Activated naive CD4-positive, alpha-beta T cell treated with anti-CD3 and anti-CD28 coated beads, Interleukin-2, amount 50 U/mL, for 16 hours (primary cell): ENCODE measurements around the gene CCNK.

Experiments
- DNase-seq: peaks from one replicate; pipeline ENCODE4 v3.0.0-alpha.2; 2020

CCNK gene

DNA sequence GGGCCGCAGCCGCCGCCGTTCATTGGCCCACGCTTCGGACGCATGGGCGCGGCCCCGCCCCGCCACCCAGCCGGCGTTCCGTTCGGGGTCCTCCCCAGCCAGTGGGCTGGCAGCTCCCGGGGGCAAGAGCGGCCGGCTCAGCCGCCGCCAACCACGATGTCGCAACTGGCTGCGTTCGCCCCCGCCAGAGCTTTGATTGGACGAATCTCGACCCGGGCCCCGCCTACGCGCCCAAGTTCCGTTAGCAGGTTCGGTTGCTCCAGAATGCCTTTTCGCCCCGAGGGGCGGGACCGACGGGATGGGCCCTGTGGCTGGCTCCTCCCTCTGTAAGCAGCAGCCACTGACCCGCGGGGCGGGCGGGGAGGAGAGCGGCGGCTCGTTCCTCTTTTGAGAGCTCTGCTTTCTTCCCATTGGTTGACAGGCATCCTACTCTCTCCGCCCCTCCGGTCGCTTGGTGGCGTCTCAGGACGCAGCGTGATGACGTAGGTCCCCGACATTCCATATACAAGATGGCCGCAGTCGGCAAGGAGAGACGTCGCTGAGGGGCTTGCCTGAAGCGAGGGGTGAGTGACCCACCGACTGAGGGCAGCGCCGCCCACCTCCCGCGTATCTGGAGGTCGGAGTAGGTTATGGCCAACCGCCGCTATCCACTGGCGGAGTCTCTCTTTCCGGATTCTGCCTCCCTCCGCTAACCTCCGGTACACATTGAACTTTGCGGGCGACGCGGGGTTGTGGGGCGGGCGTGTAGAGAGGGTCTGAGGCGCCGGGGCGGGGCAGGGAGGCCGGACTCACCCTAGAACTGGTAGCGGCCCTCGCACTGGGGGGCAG lies at the start of gene CCNK:
Gene CCNK (plus strand): TSS at position 493 of the 828 bp plus-strand sequence. CDS start 11,269 bp downstream, outside the sequence.
- peak; percentile 100 for DNase-seq

DNA sequence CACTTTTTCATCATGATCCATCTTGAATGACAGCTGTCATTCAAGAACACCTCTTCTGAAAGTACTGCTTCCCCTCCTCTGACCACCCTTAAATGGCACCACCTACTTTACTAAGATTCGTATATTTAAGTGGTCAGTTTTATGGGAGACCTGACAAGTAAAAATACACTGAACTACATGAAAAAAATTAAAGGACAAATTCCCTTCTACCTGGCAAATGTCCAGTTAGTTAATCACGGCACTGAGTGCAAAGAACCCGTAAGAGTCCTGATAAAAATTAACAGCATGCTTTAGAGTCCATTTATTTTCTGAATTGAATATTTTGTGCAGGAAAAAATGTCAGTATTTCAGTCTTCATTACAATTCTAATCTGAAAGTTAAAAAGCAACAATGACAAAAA lies 49.2 kb upstream of the CCNK start:
- DNase-seq: no peak

DNA sequence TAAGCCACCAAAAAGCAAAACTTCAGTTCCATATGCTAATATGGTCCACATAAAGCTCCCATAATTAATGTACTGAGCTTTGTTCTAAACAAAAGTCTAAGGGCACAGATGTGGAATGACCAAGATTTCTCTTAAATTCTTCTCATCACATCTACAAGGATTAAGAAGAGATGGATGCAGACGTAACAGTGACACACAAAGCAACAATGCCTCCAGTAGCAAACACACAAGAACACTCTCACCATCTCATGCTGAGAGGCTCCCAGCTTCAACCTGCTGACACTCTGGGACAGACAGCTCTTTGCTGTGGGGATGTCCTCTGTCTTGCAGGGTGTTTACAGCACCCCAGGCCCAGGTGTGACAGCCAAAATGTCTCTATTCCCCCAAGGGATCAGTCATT lies 48.7 kb upstream of the CCNK start:
- DNase-seq: no peak

DNA sequence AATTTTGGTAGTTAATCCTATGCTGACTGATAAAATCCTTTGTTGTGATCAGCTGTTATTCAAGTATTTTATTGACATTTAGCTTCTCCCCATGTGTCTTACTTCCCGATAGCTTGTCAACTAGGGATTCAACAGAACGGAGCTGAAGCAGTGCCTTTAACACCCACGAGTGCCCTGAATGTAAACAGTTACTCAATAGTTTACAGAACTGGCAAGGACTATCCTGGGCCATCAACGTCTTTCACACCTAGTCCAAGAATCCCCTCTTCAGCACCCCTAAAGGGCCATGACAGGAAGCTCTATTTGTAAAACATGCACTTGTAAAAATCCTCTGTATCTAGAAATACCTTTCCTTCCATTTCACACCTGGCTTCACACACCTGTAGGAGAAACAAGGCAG lies 45.9 kb upstream of the CCNK start:
- DNase-seq: no peak

DNA sequence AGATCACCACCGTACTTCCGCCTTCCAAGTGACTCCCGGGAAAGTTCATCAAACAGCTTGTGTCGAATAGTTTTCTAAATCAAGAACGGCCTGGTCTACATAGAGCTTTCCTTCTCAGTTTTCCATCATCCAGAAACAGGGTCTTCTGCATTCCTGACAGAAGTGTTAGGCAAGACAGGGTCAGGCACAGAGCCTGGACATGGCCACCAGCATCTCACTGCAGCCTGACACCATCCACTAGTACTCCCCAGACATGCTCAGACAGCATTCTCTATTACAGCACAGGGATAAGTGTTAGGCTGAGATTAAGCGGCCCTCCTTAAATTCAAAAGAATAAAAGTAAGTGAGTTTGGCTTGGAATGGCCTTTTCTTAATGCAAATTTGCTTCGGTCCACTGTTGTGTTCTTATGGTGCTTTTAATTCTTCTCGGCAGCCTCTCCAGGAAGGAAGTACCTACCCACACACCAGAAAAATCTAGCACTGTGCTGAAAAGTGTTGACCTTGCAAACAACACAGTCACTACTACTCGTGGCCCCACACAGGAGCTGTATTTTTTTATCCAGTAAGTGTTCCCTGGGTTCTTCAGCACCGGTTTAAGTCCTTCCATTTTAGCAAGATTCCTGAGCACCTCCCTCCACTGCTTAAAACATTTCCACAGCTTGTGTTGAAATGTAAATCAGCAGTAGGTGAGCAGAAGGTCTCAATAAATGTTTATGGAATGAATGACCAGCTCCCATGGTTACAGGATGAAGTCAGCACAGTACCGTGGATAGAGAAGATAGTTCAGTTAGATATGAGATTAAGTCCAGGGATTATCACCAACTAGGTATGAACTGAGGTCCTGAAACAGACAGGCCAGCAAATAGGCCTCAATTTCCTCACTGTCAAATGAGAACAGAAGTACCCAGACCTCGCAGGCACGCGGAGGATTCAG lies 44.7 kb upstream of the CCNK start:
- no peak for DNase-seq

DNA sequence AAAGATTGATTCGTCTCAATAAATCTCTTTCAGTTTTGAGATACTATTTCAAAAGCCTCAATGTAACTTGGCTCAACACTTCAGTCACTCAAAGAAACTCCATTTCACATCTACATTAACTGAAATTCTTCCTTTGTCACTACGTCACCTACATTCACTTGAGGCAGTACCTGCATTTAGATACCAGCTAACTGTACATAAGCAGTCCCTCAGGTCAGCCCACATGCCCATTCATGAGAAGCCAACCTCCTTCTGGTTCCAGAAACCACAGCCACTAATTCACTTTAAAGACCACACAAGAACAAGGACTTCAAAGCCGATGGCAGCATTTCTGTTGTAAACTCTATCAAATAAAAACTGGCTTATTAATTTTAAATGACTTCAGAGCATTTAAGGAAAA lies 43.5 kb upstream of the CCNK start:
- no peak for DNase-seq

DNA sequence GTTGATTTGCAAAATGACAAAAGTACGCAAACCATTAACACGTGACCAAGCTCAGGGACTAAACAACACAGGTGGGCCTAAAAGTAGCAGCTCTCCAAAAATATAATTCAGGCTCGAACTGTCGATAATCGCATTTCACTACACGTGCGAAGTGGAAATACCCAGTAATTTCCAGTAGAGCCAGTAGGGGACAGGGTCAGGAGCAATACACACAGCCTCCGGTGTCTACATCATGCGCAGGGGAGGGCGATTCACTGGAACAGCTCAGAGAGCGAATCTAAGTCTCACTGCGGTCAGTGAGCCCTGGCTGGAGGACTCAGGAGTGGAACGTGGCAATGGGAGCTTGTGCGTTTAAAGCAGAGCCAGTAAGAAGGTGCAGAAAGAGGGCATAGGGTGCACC lies 40.9 kb upstream of the CCNK start:
- no peak for DNase-seq

DNA sequence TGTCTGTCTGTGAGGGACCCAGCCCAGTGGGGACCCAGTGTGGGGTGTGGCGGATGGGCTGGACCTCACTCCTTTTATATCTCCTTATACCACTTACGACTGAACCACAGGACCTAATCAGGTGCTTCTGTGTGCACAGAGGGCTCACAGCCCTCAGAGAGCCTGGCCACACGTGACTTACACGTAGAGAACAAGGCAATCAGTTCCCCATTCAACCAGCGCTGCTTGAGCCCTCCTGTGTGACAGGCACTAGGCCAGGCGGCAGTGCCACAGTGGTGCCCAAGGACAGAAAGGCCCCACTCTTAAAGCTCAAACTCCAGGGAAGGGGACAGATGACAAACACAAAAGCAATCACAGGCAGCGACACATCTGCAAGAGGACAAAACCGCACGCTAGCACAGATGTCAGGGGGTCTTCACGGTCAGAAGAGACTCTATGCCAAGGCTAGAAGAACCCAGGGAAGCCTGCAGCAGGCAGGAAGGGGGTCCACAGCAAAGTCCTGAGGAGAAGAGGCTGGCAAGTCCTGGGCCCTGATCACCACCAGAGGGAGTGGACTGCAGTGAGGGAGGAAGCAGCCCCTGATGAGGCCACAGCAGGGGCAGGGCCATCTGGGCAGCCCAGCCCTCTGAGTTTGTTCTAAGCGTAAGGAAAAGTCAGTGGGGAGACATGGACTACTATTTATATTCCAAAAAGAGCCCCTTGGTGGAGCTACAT lies 39.9 kb upstream of the CCNK start:
- DNase-seq: no peak

DNA sequence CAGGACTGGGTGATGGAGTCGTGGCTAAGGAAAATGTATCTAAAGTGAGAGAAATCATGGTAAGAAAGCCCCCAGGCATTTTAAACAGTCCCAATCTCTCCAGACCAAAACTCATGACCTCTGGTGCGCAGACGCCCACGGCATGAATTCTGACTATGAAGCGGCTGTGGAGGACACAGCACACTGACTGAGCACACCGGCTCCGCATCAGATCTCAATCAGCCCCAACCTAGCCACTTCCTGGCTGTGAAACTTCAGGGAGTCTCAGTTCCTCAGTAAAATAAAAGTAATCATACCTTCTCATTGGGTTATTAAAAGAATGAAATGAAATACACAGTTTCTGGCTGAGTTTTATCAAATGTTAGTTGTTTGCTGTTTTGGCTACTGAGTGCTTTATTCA lies 39.3 kb upstream of the CCNK start:
- no peak for DNase-seq

DNA sequence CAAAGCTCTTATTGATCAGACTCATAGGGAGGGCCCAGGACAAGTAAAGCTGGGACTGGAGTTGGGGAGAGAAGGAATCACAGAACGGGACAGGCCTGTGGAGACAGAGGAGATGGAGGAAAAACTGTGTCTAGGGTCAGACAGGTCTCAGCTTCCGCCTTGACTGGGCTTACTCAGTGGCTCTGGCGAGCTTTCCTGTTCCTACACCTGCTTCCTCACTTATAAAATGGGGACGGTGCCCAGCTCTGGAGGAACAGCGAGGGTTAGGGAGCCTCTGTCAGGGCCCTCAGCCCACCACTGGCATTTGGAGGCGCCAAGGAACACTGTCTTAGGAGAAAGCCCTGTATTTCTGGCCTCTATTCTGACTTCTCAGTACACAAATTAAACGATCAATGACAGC lies 35.3 kb upstream of the CCNK start:
- no peak for DNase-seq

DNA sequence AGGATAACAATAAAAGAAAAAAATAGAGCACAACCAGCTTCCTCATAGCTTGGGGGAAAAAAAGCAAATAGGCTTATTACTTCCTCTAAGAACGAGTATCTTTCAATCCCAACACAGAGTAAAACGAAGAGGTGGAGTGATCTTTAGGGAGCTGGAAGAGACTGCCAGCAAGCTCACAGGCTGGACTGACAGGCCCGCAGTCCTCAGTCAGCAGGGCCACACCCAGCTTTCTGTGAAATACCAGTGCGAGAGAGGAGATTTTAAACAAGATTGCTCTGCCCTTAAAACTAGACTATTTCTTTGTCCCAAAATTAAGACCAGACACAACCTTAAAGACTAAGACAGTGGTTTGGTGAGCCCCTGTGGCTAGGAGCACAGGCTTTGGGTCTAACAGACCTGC lies 33.5 kb upstream of the CCNK start:
- no peak for DNase-seq

DNA sequence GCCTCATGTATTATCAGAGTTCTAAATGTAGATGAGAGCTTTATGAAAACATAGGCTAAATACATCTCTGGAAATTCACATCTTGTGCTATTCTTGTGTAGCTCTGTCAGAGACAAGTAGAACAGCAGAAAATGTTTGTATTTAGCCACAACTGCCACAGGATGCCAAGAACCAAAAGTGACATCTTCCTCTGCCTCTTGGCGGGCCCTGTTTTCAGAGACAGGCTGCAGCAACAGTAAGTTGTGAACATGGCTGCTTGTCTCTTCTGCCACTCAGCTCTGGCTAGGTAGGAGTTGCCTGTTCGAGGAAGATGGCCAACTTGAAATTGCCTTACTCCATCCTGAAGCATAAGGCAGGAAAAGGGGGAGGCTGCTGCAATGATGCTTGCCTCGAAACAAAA lies 30.9 kb upstream of the CCNK start:
- no peak for DNase-seq

DNA sequence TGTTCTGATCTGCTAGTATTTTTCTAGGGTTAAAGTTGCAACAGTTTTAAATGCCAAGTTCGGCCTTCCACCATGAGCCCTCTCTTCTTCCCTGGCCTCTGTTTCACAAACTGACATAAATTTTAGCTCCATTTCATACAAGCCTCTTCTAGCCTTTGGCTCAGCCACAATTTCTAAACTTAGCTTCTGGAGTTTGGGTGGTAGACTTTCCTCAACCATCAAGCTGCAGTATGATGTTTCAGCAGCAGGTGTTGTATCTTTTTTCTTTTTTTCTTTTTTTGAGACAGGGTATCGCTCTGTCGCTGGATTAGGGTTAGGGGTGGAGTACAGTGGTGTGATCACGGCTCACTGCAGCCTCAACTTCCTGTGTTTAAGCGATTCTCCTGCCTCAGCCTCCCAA lies 30.0 kb upstream of the CCNK start:
- no peak for DNase-seq

DNA sequence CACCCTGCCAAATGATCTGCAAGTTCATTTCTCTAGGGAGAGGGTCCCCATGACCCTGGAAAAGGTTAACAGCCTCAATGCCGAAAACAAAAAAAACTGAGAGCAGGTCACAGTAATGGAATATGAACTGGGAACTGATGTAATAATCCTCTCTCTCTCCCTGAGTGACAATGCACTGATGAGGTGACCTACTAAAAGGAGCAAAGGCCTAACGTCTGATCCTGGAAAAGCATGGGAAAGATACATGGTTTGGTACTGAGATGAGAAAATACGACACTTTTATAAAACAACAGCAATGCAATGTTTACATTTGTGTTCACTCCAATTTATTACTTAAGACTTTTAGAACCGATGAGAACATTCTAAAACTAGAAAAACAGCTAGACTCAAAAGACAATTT lies 28.2 kb upstream of the CCNK start:
- no peak for DNase-seq

DNA sequence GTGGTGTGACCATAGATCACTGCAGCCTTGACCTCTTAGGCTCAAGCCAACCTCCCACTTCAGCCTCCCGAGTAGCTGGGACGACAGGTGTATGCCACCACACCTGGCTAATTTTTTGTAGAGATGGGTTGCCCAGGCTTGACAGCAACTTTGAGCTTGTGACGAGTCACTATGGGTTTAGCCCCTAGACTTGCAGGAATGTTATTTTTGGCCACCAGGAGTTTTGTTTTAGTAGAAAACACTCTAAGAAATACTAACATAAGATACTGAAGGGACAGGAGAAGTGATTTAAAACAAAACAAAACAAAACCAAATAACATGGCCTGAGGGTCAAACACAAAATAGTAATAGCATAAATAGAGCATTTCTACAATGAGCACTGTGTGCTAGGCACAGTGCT lies 27.0 kb upstream of the CCNK start:
- DNase-seq: no peak

DNA sequence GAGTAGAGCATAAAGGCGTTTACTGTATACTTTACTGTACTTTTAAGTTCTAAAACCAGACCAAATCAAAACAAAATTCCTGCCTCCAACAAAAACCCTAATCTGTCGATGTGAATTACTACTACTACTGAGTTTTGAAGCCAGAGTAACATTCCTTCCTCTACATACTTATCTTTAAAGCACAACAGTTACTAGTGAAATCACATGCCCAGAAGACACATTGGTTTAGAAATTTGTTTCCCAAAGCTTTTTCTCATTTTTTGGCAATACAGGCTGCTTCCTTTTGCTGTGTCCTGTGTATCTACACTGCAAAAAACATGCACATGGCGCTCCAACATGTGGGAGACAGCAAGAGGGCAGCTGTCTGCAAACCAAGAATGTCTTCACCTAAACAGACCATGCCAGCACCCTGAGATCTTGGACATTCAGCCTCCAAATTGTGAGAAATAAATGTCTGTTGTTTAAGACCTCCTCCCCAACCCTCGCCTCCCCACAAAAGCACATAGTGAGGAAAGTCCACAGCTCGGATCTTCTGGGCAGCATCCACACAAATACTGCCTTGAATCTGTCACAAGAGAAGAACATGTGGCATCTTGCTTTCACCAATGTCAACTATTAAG lies 21.6 kb upstream of the CCNK start:
- DNase-seq: no peak

DNA sequence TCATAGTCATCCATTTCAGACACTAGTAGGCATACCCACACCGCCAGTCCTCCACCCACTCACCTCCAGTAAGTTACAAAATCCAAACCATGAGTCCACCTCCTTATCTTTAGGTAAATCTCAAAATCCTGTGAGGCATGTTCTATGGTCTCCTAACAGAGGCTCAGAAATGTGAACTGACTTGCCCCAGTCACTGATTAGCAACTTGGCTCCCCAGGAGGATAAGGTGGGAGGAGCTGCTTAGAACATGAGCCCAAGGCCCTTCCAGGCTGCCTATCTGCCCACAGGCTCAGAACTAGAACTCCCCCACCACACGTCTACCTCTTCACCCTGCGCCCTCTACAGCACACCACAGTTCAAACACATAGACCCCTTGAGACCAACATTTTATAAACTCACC lies 20.4 kb upstream of the CCNK start:
- no peak for DNase-seq

DNA sequence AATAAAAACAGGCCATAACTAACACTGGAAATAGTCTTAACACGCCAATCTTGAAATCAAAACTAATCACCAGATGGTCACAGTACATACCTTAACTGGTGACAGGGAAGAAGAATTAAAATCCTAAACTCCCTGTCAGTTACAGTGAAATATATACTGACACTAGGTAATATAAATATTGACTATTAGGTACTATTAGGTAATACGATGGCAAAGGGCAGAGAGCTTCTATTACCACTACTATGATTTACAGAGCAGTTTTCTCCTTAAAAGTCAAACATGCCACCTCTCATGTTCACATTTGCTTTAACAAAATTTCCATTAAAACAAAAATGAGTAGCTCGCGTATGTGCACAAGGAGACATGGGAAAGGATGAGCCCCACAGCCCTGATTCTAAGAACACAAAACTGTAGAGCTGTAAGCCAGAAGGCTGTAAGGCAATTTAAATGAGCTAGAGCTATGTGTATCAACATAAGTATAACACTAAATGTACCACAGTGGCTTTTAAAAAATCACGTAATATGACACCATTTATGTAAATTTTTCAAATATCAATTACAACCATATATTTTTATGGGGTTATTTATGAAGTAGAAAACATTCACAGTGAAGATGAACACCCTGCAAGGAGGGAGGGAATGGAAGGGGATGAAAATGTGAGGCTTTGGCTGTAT lies 19.7 kb upstream of the CCNK start:
- DNase-seq: no peak

DNA sequence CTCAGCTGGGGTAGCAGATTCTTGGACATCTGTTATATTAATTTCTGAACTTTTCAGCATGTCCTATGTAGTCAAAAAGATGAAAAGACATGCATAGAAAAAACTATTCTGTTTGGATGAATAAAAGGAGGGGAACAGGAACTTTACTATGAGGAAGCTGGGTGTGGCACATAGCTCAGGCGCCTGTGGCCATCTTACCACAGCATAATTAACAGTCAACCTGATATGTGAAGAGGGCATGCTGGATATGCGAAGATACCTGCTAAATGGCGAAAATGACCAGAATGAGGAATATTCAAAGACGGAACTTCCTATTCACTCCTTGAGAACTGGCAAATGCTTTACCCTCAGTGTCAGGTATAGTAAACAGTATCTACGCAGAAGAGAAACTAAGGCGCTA lies 19.0 kb upstream of the CCNK start:
- DNase-seq: no peak

DNA sequence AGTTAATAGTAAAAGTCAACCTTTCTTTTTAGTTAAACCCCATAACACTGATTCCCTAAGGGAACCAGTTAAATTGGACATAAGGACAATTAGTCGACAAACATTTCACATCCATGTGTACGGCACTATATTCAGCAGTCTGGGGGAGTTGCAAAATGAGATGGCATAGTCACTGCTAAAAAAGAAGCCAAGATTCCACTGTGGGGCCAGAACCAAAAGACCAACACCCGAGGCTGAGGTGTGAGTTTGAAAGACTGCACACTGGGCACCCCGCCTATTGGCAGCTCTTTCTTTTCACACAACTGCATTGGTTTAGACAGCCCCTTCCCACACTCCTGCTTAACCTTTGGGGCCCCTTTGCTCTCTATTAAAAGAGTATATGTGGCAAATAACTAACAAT lies 17.2 kb upstream of the CCNK start:
- no peak for DNase-seq

DNA sequence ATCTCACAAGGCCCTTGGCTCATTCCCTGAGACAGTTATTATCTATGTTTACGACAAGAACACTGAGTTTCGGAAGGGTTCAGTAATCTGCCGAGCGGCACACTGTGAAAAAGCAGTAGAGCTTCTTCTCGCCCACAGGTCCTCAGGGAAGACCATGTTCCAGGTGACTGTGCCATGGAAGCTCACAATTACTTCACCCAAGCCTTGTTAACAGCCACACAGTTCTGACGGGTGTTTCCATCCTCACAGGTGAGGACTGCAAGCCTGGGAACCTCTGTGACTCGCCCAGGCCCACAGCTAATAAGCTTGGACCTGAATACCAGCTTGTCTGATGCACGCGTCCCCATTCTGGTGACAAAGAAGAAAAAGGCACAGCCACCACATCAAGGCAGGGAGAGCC lies 15.9 kb upstream of the CCNK start:
- no peak for DNase-seq

DNA sequence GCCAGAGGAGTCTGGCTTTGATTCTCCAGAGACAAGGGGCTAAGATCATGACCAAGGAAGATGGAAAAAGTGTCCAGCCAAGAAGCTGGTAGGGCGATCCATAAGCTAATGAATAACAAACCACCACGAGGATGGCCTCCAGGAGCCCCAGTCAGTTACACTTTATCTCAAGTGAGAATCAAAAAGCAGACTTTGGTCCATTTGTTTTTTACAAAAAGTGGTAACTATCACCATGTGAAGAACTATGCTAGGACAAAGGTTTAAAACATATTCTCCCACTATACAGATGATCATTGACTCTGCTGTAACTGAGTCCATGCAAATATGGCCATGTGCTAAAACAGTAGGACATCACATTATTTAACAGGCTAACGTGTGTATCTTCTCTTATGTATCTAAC lies 14.5 kb upstream of the CCNK start:
- no peak for DNase-seq
